ENCODE results near the gene PTCD1. TPM values are rescaled to one million over a fixed set of nuclear protein-coding genes. Genes with fewer than 3 reads are reported as not detected.

PTCD1 gene
- total and polyA plus RNA-seq, 2 of the 8 experiments (the other 6 are each of a cell fraction or from before 2014, with no cell fraction given), result 7.5 to 7.6 TPM

DNA sequence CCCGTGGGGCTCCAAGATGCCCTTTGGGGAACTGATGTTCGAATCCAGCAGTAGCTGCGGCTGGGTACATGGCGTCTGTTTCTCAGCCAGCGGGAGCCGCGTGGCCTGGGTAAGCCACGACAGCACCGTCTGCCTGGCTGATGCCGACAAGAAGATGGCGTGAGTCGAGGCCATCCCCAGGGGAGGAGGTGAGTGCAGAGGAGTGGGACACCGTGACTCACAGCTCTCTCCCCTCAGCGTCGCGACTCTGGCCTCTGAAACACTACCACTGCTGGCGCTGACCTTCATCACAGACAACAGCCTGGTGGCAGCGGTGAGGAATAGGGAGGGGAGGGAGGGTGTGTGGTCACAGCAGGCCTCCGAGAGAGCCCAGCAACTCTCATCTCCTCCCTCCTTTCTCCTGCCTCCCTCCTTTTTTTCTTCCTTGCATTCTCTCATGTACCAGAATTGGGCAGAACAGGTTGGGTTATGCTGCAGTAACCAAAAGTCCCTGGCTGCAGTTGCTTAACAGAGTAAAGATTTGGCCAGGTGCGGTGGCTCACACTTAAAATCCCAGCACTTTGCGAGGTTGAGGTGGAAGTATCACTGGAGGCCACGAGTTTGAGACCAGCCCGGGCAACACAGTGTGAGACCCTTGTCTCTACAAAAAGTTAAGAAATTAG, 47.5 kb downstream of the PTCD1 start:
- H2BK15ac ChIP-seq (ENCODE audit: low read length), result no peak overlapping the region
- H2BK5ac ChIP-seq (ENCODE audit: low read depth, low read length), result no peak overlapping the region; the same call in 1 of the 2 replicates
- H3K14ac ChIP-seq (ENCODE audit: insufficient read length), result no peak overlapping the region
- no peak overlapping the region for H2BK12ac ChIP-seq (ENCODE audit: low read depth, low read length)
- H2BK20ac ChIP-seq (ENCODE audit: low read length), result no peak overlapping the region
- no peaks in the 10 kb centered on the region for H3K79me2 ChIP-seq (ENCODE audit: control insufficient read depth in 1 of 2, insufficient read depth in 2 of 2, low read length in 2 of 2)
- no peak overlapping the region for H3K18ac ChIP-seq (ENCODE audit: extremely low read depth, low read length)
- H3K27ac ChIP-seq (ENCODE audit: low read depth, low read length), result no peak overlapping the region
- FAIRE-seq, result no peak
- no peak overlapping the region for H4K8ac ChIP-seq (ENCODE audit: extremely low read depth, insufficient read depth, low read length)
- no peak overlapping the region for H3K56ac ChIP-seq (replicated peaks; ENCODE audit: insufficient read length, low read depth, low read length)
- H2AFZ ChIP-seq (ENCODE audit: low read length), result no peak overlapping the region
- H2AK5ac ChIP-seq (ENCODE audit: low read depth, low read length), result no peak overlapping the region
- no peaks in the 10 kb centered on the region for H3K27me3 ChIP-seq (replicated peaks in 1 of 4; ENCODE audit: control insufficient read depth in 3 of 4, extremely low read depth in 1 of 4, insufficient read depth in 3 of 4, low read length in 3 of 4)
- no peak overlapping the region for H4K5ac ChIP-seq (ENCODE audit: insufficient read length, low read depth, low read length)
- H3K79me1 ChIP-seq (ENCODE audit: low read depth, low read length), result no peaks in the 10 kb centered on the region
- peaks cover 4% of the 10 kb centered on the region; the same call in 1 of the 2 replicates for H3K23me2 ChIP-seq (ENCODE audit: low read depth, low read length)
- H4K20me1 ChIP-seq (replicated peaks in 1 of 2; ENCODE audit: control insufficient read depth in 1 of 2, insufficient read depth in 2 of 2, low read length in 2 of 2), result peaks cover 8 to 10% of the 10 kb centered on the region in 2 experiments
- CTCF ChIA-PET (ENCODE audit: partially characterized antibody), result interaction anchor here (1.0 to 7.1 kb wide), 3 partner anchors 14 to 31 kb away, joined by 3 to 40 read pairs (median 4); no protein-coding TSS in a partner anchor
- H3K23ac ChIP-seq (ENCODE audit: insufficient read length), result no peak overlapping the region
- peaks cover 6 to 44% (median 21%) of the 10 kb centered on the region in 4 experiments; a peak in 7 of 8 replicates for H3K36me3 ChIP-seq (ENCODE audit: control insufficient read depth in 2 of 4, insufficient read depth in 4 of 4, low read length in 3 of 4)
- POLR2A ChIA-PET (ENCODE audit: partially characterized antibody), result interaction anchor here (1.2 to 7.9 kb wide), 10 partner anchors 8 to 70 kb away, joined by 3 to 150 read pairs (median 12); partner anchors contain the start of genes BUD31, CPSF4, PDAP1 and PTCD1
- H3K9me3 ChIP-seq (ENCODE audit: insufficient read depth in 2 of 2, low read depth in 1 of 2, low read length in 1 of 2), result no peaks in the 10 kb centered on the region
- H4K91ac ChIP-seq (replicated peaks; ENCODE audit: insufficient read length, low read length), result no peak overlapping the region
- peaks cover 2 to 12% (median 5%) of the 10 kb centered on the region in 4 experiments; a peak in 6 of 7 replicates for H3K4me1 ChIP-seq (replicated peaks in 1 of 4; ENCODE audit: control insufficient read depth in 3 of 4, insufficient read depth in 4 of 4, low read length in 3 of 4)
- H3K4ac ChIP-seq (replicated peaks; ENCODE audit: insufficient read length, low read depth, low read length), result no peak overlapping the region
- H3K9ac ChIP-seq (replicated peaks in 1 of 4; ENCODE audit: extremely low read depth in 1 of 4, low read depth in 3 of 4, low read length in 3 of 4), result no peak overlapping the region
- H3K4me2 ChIP-seq (ENCODE audit: insufficient read depth in 1 of 2, low read depth in 2 of 2, low read length in 2 of 2), result no peak overlapping the region; a peak in 1 of 4 replicates
- no peak for DNase-seq (ENCODE audit: low read depth in 1 of 2, low spot score in 2 of 2)
- WGBS, 2 experiments (ENCODE audit: extremely low coverage in 1 of 2, insufficient coverage in 1 of 2, insufficient read length in 1 of 2, insufficient replicate concordance in 2 of 2, low coverage in 1 of 2, low lambda C conversion rate in 2 of 2, missing lambda C conversion rate in 1 of 2), result 96% methylated on average over 22 of the region's 23 CpGs; no CpG with 5 or more reads in 1 of the 2 experiments
- H3K4me3 ChIP-seq (ENCODE audit: extremely low read depth in 1 of 4, insufficient read depth in 2 of 4, low read depth in 3 of 4, low read length in 4 of 4), result no peak overlapping the region
- no peak overlapping the region for H2BK120ac ChIP-seq (replicated peaks; ENCODE audit: low read depth, low read length)
- TF ChIP-seq HDAC6 (IDR thresholded peaks at IDR 0.05; ENCODE audit: low read depth, low read length) (no peak), EZH2 (IDR thresholded peaks at IDR 0.05; ENCODE audit: low read depth, low read length, severe bottlenecking) (no peak), RAD21 (IDR thresholded peaks at IDR 0.05 in 1 of 2, conservative IDR thresholded peaks at IDR 0.05 in 1 of 2; ENCODE audit: low read depth in 2 of 2, low read length in 2 of 2) (no peak), SIRT6 (IDR thresholded peaks at IDR 0.05; ENCODE audit: low read length) (no peak), KDM4A (IDR thresholded peaks at IDR 0.05; ENCODE audit: low read depth, low read length, severe bottlenecking) (no peak), RBBP5 (IDR thresholded peaks at IDR 0.05; ENCODE audit: borderline replicate concordance, low read depth, low read length) (no peak), GTF2F1 (IDR thresholded peaks at IDR 0.05; ENCODE audit: borderline replicate concordance, low read depth, low read length) (no peak), CBX5 (IDR thresholded peaks at IDR 0.05; ENCODE audit: low read depth, low read length) (no peak), NRF1 (IDR thresholded peaks at IDR 0.05; ENCODE audit: low read depth, low read length) (no peak), SUZ12 (IDR thresholded peaks at IDR 0.05; ENCODE audit: low read length) (no peak), GABPA (IDR thresholded peaks at IDR 0.05; ENCODE audit: borderline replicate concordance, insufficient read depth, low read length) (no peak)
- TF ChIP-seq, protein P1, sequence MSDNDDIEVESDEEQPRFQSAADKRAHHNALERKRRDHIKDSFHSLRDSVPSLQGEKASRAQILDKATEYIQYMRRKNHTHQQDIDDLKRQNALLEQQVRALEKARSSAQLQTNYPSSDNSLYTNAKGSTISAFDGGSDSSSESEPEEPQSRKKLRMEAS (IDR thresholded peaks at IDR 0.05), result no peak
